Keratinocyte (primary cell): ENCODE results near the gene CTNND2. TPM values are rescaled to one million over a fixed set of nuclear protein-coding genes. Genes with fewer than 3 reads are reported as not detected.

Experiments
- DNase-seq: peaks from one replicate; pipeline ENCODE4 v3.0.0-alpha.2; 2011; ENCODE audit warnings: low read depth, missing footprints, low spot score
- FAIRE-seq: peaks from 2 replicates; lab custom pipeline; 2011; peaks lifted over from hg19 to GRCh38; lab: Jason Lieb, UNC
- H2AFZ ChIP-seq: 2 replicates; pipeline ENCODE4 v1.6.0; 2012; ENCODE audit warnings: low read length, control low read depth, inconsistent platforms; ENCODE audit not compliant: control insufficient read depth
- H3K27ac ChIP-seq: 2 replicates; pipeline ENCODE4 v1.5.1; 2011; ENCODE audit warnings: low read length; ENCODE audit not compliant: control insufficient read depth, insufficient read depth
- H3K27me3 ChIP-seq: 3 replicates; pipeline ENCODE4 v1.6.0; 2011; ENCODE audit warnings: low read length; ENCODE audit not compliant: control insufficient read depth, insufficient read depth; ENCODE audit errors: extremely low read depth
- H3K36me3 ChIP-seq, 2 experiments: 2 replicates in 1 of 2; 3 replicates in 1 of 2; pipeline ENCODE4 v1.5.1; 2011; ENCODE audit warnings: low read length in 2 of 2, mild to moderate bottlenecking in 1 of 2; ENCODE audit not compliant: control insufficient read depth in 2 of 2, insufficient read depth in 2 of 2; ENCODE audit errors: extremely low read depth in 1 of 2
- H3K4me1 ChIP-seq: 3 replicates; pipeline ENCODE4 v1.5.1; 2011; ENCODE audit warnings: low read length; ENCODE audit not compliant: control insufficient read depth, insufficient read depth; ENCODE audit errors: extremely low read depth
- H3K4me2 ChIP-seq: 3 replicates; pipeline ENCODE4 v1.6.0; 2011; ENCODE audit warnings: low read depth, low read length; ENCODE audit not compliant: control insufficient read depth, insufficient read depth; ENCODE audit errors: extremely low read depth
- H3K4me3 ChIP-seq, 3 experiments: fragments of 200-600 bp in 1 of 3; sonication (generic) in 1 of 3; 2 replicates in 2 of 3; 3 replicates in 1 of 3; pipeline ENCODE4 v1.5.1; 2011 to 2016; ENCODE audit warnings: low read length in 3 of 3, mild to moderate bottlenecking in 3 of 3, control low read depth in 2 of 3, inconsistent platforms in 1 of 3, low read depth in 1 of 3, mixed read lengths in 1 of 3, mixed run types in 1 of 3, moderate library complexity in 1 of 3; ENCODE audit not compliant: control insufficient read depth in 2 of 3, insufficient read depth in 2 of 3; ENCODE audit errors: extremely low read depth in 1 of 3
- H3K79me2 ChIP-seq: 2 replicates; pipeline ENCODE4 v1.6.0; 2012; ENCODE audit warnings: low read length; ENCODE audit not compliant: control insufficient read depth, insufficient read depth
- H3K9ac ChIP-seq: 3 replicates; pipeline ENCODE4 v1.6.0; 2011; ENCODE audit warnings: low read length; ENCODE audit not compliant: control insufficient read depth, insufficient read depth; ENCODE audit errors: extremely low read depth
- H3K9me1 ChIP-seq: 3 replicates; pipeline ENCODE4 v1.6.0; 2011; ENCODE audit warnings: low read length; ENCODE audit not compliant: control insufficient read depth, insufficient read depth; ENCODE audit errors: extremely low read depth
- H3K9me3 ChIP-seq: 2 replicates; pipeline ENCODE4 v1.5.1; 2012; ENCODE audit warnings: low read depth, low read length; ENCODE audit not compliant: control insufficient read depth
- H4K20me1 ChIP-seq: 3 replicates; pipeline ENCODE4 v1.6.0; 2011; ENCODE audit warnings: low read length; ENCODE audit not compliant: control insufficient read depth, insufficient read depth; ENCODE audit errors: extremely low read depth
- EZH2 ChIP-seq: IDR thresholded peaks from one replicate; pipeline ENCODE4 v1.6.1; 2012; ENCODE audit warnings: inconsistent platforms, mild to moderate bottlenecking, low read length, moderate library complexity
- dilution Hi-C: fragments of 300-500 bp; cut with MboI; formaldehyde crosslinking; loops from one replicate; pipeline ENCODE4 v1.7.0; 2020; ENCODE audit warnings: low sequenced_read_pairs; ENCODE audit not compliant: extremely low pct_ligation_motif_present
- polyA plus RNA-seq, 5 experiments: library from polyadenylated mRNA; depleted of rRNA in 3 of 5; stranded (reverse) in 3 of 5; stranded (forward) in 1 of 5; unstranded in 1 of 5; fragments of >200 nt; gene quantifications; 1 replicate in 1 of 5; 2 replicates in 3 of 5; 3 replicates in 1 of 5; pipeline versions ENCODE4 v1.2.1 to v1.2.3, GENCODE V29; 2011 to 2012; ENCODE audit warnings: missing spikeins in 2 of 5, low read depth in 1 of 5, low replicate concordance in 1 of 5
- TF ChIP-seq, protein P1 (sequence below), 3 experiments: IDR thresholded peaks in 1 of 3; conservative IDR thresholded peaks in 1 of 3; optimal IDR thresholded peaks in 1 of 3; 2 replicates in 2 of 3; 3 replicates in 1 of 3; pipeline versions ENCODE3 to v1.5.1; 2011; ENCODE audit warnings: low read length in 3 of 3, mild to moderate bottlenecking in 3 of 3, moderate library complexity in 2 of 3, control low read depth in 1 of 3, inconsistent platforms in 1 of 3; ENCODE audit not compliant: insufficient read depth in 2 of 3; ENCODE audit errors: extremely low read depth in 1 of 3

Gene CTNND2
- polyA plus RNA-seq, 1 donor (not counting 4 experiments of a cell fraction or from before 2014, with no cell fraction given) = not detected

GRCh38 chr5:10985091-10985720, 919.0 kb downstream of the CTNND2 start:
- Histone ChIP-seq H3K4me1 (no peaks in the 10 kb centered on the region), H3K4me2 (no peak overlapping the region), H3K27ac (no peak overlapping the region), H3K36me3 (no peaks in the 10 kb centered on the region), H3K79me2 (no peaks in the 10 kb centered on the region), H2AFZ (no peak overlapping the region), H3K27me3 (no peaks in the 10 kb centered on the region), H3K9ac (no peak overlapping the region), H3K4me3 (no peak overlapping the region), H4K20me1 (no peaks in the 10 kb centered on the region), H3K9me3 (no peaks in the 10 kb centered on the region), H3K9me1 (no peaks in the 10 kb centered on the region)
- TF ChIP-seq, protein P1, sequence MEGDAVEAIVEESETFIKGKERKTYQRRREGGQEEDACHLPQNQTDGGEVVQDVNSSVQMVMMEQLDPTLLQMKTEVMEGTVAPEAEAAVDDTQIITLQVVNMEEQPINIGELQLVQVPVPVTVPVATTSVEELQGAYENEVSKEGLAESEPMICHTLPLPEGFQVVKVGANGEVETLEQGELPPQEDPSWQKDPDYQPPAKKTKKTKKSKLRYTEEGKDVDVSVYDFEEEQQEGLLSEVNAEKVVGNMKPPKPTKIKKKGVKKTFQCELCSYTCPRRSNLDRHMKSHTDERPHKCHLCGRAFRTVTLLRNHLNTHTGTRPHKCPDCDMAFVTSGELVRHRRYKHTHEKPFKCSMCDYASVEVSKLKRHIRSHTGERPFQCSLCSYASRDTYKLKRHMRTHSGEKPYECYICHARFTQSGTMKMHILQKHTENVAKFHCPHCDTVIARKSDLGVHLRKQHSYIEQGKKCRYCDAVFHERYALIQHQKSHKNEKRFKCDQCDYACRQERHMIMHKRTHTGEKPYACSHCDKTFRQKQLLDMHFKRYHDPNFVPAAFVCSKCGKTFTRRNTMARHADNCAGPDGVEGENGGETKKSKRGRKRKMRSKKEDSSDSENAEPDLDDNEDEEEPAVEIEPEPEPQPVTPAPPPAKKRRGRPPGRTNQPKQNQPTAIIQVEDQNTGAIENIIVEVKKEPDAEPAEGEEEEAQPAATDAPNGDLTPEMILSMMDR (optimal IDR thresholded peaks at IDR 0.05 in 1 of 3, IDR thresholded peaks at IDR 0.05 in 1 of 3, conservative IDR thresholded peaks at IDR 0.05 in 1 of 3; ENCODE audit: extremely low read depth in 1 of 3, insufficient read depth in 2 of 3, low read length in 3 of 3) = no peak
- no peak for TF ChIP-seq EZH2
- DNase-seq = no peak
- dilution Hi-C loops = no loop called here
- no peak for FAIRE-seq

GRCh38 chr5:10984021-10984715, 920.1 kb downstream of the CTNND2 start:
- no peak for DNase-seq
- H3K36me3 ChIP-seq = no peaks in the 10 kb centered on the region
- H4K20me1 ChIP-seq = no peaks in the 10 kb centered on the region
- no peak for FAIRE-seq
- H3K4me1 ChIP-seq = no peaks in the 10 kb centered on the region
- no peaks in the 10 kb centered on the region for H3K9me1 ChIP-seq
- H3K9me3 ChIP-seq = no peaks in the 10 kb centered on the region
- no peak overlapping the region for H2AFZ ChIP-seq
- H3K79me2 ChIP-seq = no peaks in the 10 kb centered on the region
- H3K4me2 ChIP-seq = no peak overlapping the region
- H3K27me3 ChIP-seq = no peaks in the 10 kb centered on the region
- TF ChIP-seq, protein P1 (optimal IDR thresholded peaks at IDR 0.05 in 1 of 3, IDR thresholded peaks at IDR 0.05 in 1 of 3, conservative IDR thresholded peaks at IDR 0.05 in 1 of 3; ENCODE audit: extremely low read depth in 1 of 3, insufficient read depth in 2 of 3, low read length in 3 of 3) = no peak
- no peak for TF ChIP-seq EZH2
- dilution Hi-C loops = no loop called here
- H3K27ac ChIP-seq = no peak overlapping the region
- H3K4me3 ChIP-seq = no peak overlapping the region
- no peak overlapping the region for H3K9ac ChIP-seq
